HCT116 (cell line): ENCODE data around the gene LRRC7. TPM values are rescaled to one million over a fixed set of nuclear protein-coding genes. Genes with fewer than 3 reads are reported as not detected.

Experiments used
- ATAC-seq: fragments of 200-7000 bp; cut with Tn5 transposase; 2 replicates; pipeline ENCODE4 v1.9.1; 2020; ENCODE audit warnings: mild to moderate bottlenecking, moderate library complexity
- BruUV-seq: library from RNA; stranded (reverse); fragments of 400-500 nt; replicated peaks from 2 replicates; lab custom pipeline; 2021; lab: Mats Ljungman, UMichigan
- CTCF ChIA-PET: fragments of 300-600 bp; sonication (Branson Sonifier 250); formaldehyde crosslinking; loops from one replicate; lab custom pipeline; 2021; ENCODE audit warnings: antibody characterized with exemption; lab: Charles Lee
- POLR2A ChIA-PET: fragments of 300-600, 350-600 bp; sonication (Branson Sonifier 250); formaldehyde crosslinking; loops from one replicate; lab custom pipeline; 2021; ENCODE audit warnings: antibody characterized with exemption; lab: Charles Lee
- RAD21 ChIA-PET, 2 experiments: fragments of 300-600 bp; sonication (Branson Sonifier 250); formaldehyde crosslinking; loops; one replicate each; lab custom pipeline; 2023; ENCODE audit warnings: low total read pairs in 2 of 2; ENCODE audit not compliant: uncharacterized antibody in 2 of 2, unreplicated experiment in 2 of 2, low non-redundant PET in 1 of 2; lab: Charles Lee
- DNase-seq: peaks from one replicate; pipeline ENCODE4 v3.0.0-alpha.2; 2010; ENCODE audit warnings: low read depth, low spot score
- H2AFZ ChIP-seq: fragments of 200-600 bp; shearing (Covaris generic), sonication (generic); 2 replicates; pipeline ENCODE4 v1.6.1; 2017; ENCODE audit warnings: low read depth, mixed run types, mixed read lengths, antibody characterized with exemption, low read length; ENCODE audit not compliant: poor library complexity, severe bottlenecking
- H3K27ac ChIP-seq: 2 replicates; pipeline ENCODE4 v1.5.1; 2012; ENCODE audit warnings: low read depth, low read length
- H3K27me3 ChIP-seq: fragments of 200-600 bp; sonication (generic); 2 replicates; pipeline ENCODE4 v1.6.1; 2016; ENCODE audit warnings: mixed run types, low read length, mixed read lengths; ENCODE audit not compliant: insufficient read depth
- H3K36me3 ChIP-seq, 2 experiments: fragments of 200-500 bp in 1 of 2; fragments of 200-600 bp in 1 of 2; sonication (Bioruptor generic) in 1 of 2; sonication (generic) in 1 of 2; 2 replicates each; pipeline versions ENCODE4 v1.5.1 to v1.6.1; 2014 to 2016; ENCODE audit warnings: low read length in 2 of 2, inconsistent platforms in 1 of 2, mixed read lengths in 1 of 2, mixed run types in 1 of 2; ENCODE audit not compliant: insufficient read depth in 2 of 2, control insufficient read depth in 1 of 2
- H3K4me1 ChIP-seq, 2 experiments: fragments of 200-600 bp in 1 of 2; sonication (generic) in 1 of 2; 2 replicates each; pipeline versions ENCODE4 v1.5.1 to v1.6.1; 2012 to 2017; ENCODE audit warnings: low read length in 2 of 2, inconsistent platforms in 1 of 2, mild to moderate bottlenecking in 1 of 2, mixed read lengths in 1 of 2, mixed run types in 1 of 2, moderate library complexity in 1 of 2; ENCODE audit not compliant: insufficient read depth in 2 of 2, control insufficient read depth in 1 of 2
- H3K4me2 ChIP-seq: fragments of 200-600 bp; sonication (generic); 2 replicates; pipeline ENCODE4 v1.6.1; 2017; ENCODE audit warnings: mixed run types, low read length, mixed read lengths
- H3K4me3 ChIP-seq, 2 experiments: fragments of 200-600 bp in 1 of 2; sonication (generic) in 1 of 2; replicated peaks in 1 of 2; 2 replicates each; pipeline ENCODE4 v1.5.1; 2011 to 2016; ENCODE audit warnings: low read length in 2 of 2, control low read depth in 1 of 2, low read depth in 1 of 2, mild to moderate bottlenecking in 1 of 2, mixed read lengths in 1 of 2, mixed run types in 1 of 2
- H3K79me2 ChIP-seq: fragments of 200-600 bp; sonication (generic); 2 replicates; pipeline ENCODE4 v1.6.1; 2017; ENCODE audit warnings: mild to moderate bottlenecking, mixed run types, low read length, moderate library complexity, mixed read lengths; ENCODE audit not compliant: insufficient read depth
- H3K9ac ChIP-seq: fragments of 200-600 bp; sonication (generic); 2 replicates; pipeline ENCODE4 v1.6.1; 2016; ENCODE audit warnings: low read length, mixed read lengths
- H3K9me2 ChIP-seq: fragments of 200-600 bp; sonication (generic), shearing (Covaris generic); 2 replicates; pipeline ENCODE4 v1.6.1; 2017; ENCODE audit warnings: mixed run types, mild to moderate bottlenecking, moderate library complexity; ENCODE audit not compliant: insufficient read depth
- H3K9me3 ChIP-seq, 2 experiments: fragments of 200-500 bp in 1 of 2; fragments of 200-600 bp in 1 of 2; sonication (Bioruptor generic) in 1 of 2; sonication (generic) in 1 of 2; 2 replicates each; pipeline ENCODE4 v1.6.1; 2014 to 2017; ENCODE audit warnings: low read length in 2 of 2, mixed read lengths in 2 of 2, inconsistent platforms in 1 of 2, low read depth in 1 of 2, mild to moderate bottlenecking in 1 of 2, mixed run types in 1 of 2, moderate library complexity in 1 of 2; ENCODE audit not compliant: control insufficient read depth in 1 of 2, insufficient read depth in 1 of 2
- H4K20me1 ChIP-seq: fragments of 200-600 bp; sonication (generic), shearing (Covaris generic); 2 replicates; pipeline ENCODE4 v1.6.1; 2017; ENCODE audit warnings: mixed run types, mild to moderate bottlenecking, moderate library complexity; ENCODE audit not compliant: insufficient read depth
- CBX3 ChIP-seq: IDR thresholded peaks from 2 replicates; pipeline ENCODE4 v1.6.1; 2012; ENCODE audit warnings: low read depth
- CEBPB ChIP-seq: IDR thresholded peaks from 2 replicates; pipeline ENCODE4 v1.6.1; 2012; ENCODE audit warnings: low read depth
- ELF1 ChIP-seq: IDR thresholded peaks from 2 replicates; pipeline ENCODE4 v1.6.1; 2012; ENCODE audit warnings: low read depth, borderline replicate concordance
- EZH2 ChIP-seq: fragments of 200-600 bp; sonication (generic); IDR thresholded peaks from 2 replicates; pipeline ENCODE4 v1.6.1; 2017; ENCODE audit warnings: antibody characterized with exemption, mixed run types
- FOSL1 ChIP-seq: IDR thresholded peaks from 2 replicates; pipeline ENCODE4 v1.6.1; 2012; ENCODE audit warnings: low read depth
- JUND ChIP-seq: IDR thresholded peaks from 2 replicates; pipeline ENCODE4 v1.6.1; 2012
- MAX ChIP-seq: IDR thresholded peaks from 2 replicates; pipeline ENCODE4 v1.6.1; 2012
- SIN3A ChIP-seq: IDR thresholded peaks from 2 replicates; pipeline ENCODE4 v1.6.1; 2012; ENCODE audit warnings: low read depth
- SP1 ChIP-seq: IDR thresholded peaks from 2 replicates; pipeline ENCODE4 v1.6.1; 2012; ENCODE audit warnings: low read depth
- SRF ChIP-seq: IDR thresholded peaks from 2 replicates; pipeline ENCODE4 v1.6.1; 2012; ENCODE audit warnings: low read depth
- ZBTB33 ChIP-seq: IDR thresholded peaks from 2 replicates; pipeline ENCODE4 v1.6.1; 2011; ENCODE audit warnings: mild to moderate bottlenecking, low read length, moderate library complexity; ENCODE audit not compliant: insufficient replicate concordance; ENCODE audit errors: extremely low read depth
- intact Hi-C: fragments of 100-400 bp; cut with micrococcal nuclease; formaldehyde crosslinking; loops from 2 replicates; pipeline ENCODE4 v1.10.0; 2022
- total RNA-seq: library from RNA; stranded (reverse); gene quantifications from one replicate; pipeline ENCODE4 v1.2.1, GENCODE V29; 2021; ENCODE audit not compliant: unreplicated experiment
- TF ChIP-seq, protein P1 (sequence below): IDR thresholded peaks from 2 replicates; pipeline ENCODE4 v1.6.1; 2012; ENCODE audit warnings: low read depth
- TF ChIP-seq, protein P2 (sequence below), 3 experiments: fragments of 200-600 bp in 1 of 3; sonication (generic) in 1 of 3; IDR thresholded peaks in 2 of 3; conservative IDR thresholded peaks in 1 of 3; 2 replicates each; pipeline ENCODE4 v1.5.1; 2012 to 2017; ENCODE audit warnings: low read depth in 2 of 3, low read length in 2 of 3, antibody characterized with exemption in 1 of 3, borderline replicate concordance in 1 of 3, control low read depth in 1 of 3, mild to moderate bottlenecking in 1 of 3, mixed read lengths in 1 of 3, mixed run types in 1 of 3, moderate library complexity in 1 of 3; ENCODE audit not compliant: insufficient read depth in 1 of 3
- TF ChIP-seq, protein P3 (sequence below): IDR thresholded peaks from 2 replicates; pipeline ENCODE4 v1.6.1; 2012

Gene LRRC7
- total RNA-seq, 1 experiment from 2014 or later: not detected

DNA sequence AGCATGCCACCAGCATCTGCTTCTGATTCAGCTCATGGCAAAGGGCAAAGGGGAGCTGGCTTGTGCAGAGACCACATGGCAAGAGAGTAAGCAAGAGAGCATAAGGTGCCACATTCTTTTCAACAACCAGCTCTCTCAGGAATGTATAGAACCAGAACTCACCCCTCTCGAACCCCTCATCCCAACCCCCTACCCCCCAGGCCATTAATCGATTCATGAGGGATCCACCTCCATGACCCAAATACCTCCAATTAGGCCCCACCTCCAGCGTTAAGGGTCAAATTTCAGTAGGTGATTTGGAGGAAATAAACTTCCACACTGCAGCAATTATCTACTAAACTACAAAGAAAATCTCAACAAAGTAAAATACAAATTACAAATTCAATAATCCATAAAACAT, 32.2 kb upstream of the LRRC7 start:
- no peak for ATAC-seq
- CTCF ChIA-PET: no interaction called here

More for the DNA sequence above, 32.2 kb upstream of the LRRC7 start:
- H3K4me2 ChIP-seq: no peak overlapping the region
- no peaks in the 10 kb centered on the region for H3K9me3 ChIP-seq
- no peak for DNase-seq
- peaks cover 42% of the 10 kb centered on the region for H3K27me3 ChIP-seq
- H3K4me3 ChIP-seq: no peak overlapping the region
- no peaks in the 10 kb centered on the region for H3K9me2 ChIP-seq
- ChIA-PET RAD21 (no interaction called here), POLR2A (no interaction called here)
- no peak overlapping the region for H2AFZ ChIP-seq
- no peak overlapping the region for H3K27ac ChIP-seq
- H3K4me1 ChIP-seq: no peaks in the 10 kb centered on the region
- no TSS peak for BruUV-seq
- intact Hi-C loops: no loop called here
- H3K9ac ChIP-seq: no peak overlapping the region
- TF ChIP-seq JUND: no peak
- no peak for TF ChIP-seq ELF1
- TF ChIP-seq ZBTB33: no peak
- no peak for TF ChIP-seq SP1
- TF ChIP-seq, protein P1, sequence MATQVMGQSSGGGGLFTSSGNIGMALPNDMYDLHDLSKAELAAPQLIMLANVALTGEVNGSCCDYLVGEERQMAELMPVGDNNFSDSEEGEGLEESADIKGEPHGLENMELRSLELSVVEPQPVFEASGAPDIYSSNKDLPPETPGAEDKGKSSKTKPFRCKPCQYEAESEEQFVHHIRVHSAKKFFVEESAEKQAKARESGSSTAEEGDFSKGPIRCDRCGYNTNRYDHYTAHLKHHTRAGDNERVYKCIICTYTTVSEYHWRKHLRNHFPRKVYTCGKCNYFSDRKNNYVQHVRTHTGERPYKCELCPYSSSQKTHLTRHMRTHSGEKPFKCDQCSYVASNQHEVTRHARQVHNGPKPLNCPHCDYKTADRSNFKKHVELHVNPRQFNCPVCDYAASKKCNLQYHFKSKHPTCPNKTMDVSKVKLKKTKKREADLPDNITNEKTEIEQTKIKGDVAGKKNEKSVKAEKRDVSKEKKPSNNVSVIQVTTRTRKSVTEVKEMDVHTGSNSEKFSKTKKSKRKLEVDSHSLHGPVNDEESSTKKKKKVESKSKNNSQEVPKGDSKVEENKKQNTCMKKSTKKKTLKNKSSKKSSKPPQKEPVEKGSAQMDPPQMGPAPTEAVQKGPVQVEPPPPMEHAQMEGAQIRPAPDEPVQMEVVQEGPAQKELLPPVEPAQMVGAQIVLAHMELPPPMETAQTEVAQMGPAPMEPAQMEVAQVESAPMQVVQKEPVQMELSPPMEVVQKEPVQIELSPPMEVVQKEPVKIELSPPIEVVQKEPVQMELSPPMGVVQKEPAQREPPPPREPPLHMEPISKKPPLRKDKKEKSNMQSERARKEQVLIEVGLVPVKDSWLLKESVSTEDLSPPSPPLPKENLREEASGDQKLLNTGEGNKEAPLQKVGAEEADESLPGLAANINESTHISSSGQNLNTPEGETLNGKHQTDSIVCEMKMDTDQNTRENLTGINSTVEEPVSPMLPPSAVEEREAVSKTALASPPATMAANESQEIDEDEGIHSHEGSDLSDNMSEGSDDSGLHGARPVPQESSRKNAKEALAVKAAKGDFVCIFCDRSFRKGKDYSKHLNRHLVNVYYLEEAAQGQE: no peak
- no peak for TF ChIP-seq FOSL1
- TF ChIP-seq SRF: no peak
- TF ChIP-seq, protein P2, sequence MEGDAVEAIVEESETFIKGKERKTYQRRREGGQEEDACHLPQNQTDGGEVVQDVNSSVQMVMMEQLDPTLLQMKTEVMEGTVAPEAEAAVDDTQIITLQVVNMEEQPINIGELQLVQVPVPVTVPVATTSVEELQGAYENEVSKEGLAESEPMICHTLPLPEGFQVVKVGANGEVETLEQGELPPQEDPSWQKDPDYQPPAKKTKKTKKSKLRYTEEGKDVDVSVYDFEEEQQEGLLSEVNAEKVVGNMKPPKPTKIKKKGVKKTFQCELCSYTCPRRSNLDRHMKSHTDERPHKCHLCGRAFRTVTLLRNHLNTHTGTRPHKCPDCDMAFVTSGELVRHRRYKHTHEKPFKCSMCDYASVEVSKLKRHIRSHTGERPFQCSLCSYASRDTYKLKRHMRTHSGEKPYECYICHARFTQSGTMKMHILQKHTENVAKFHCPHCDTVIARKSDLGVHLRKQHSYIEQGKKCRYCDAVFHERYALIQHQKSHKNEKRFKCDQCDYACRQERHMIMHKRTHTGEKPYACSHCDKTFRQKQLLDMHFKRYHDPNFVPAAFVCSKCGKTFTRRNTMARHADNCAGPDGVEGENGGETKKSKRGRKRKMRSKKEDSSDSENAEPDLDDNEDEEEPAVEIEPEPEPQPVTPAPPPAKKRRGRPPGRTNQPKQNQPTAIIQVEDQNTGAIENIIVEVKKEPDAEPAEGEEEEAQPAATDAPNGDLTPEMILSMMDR (IDR thresholded peaks at IDR 0.05 in 2 of 3, conservative IDR thresholded peaks at IDR 0.05 in 1 of 3; ENCODE audit: borderline replicate concordance in 1 of 3, insufficient read depth in 1 of 3, low read depth in 2 of 3, low read length in 2 of 3): no peak
- TF ChIP-seq SIN3A: no peak
- no peak for TF ChIP-seq MAX
- no peak for TF ChIP-seq CBX3
- TF ChIP-seq, protein P3, sequence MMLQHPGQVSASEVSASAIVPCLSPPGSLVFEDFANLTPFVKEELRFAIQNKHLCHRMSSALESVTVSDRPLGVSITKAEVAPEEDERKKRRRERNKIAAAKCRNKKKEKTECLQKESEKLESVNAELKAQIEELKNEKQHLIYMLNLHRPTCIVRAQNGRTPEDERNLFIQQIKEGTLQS: no peak
- TF ChIP-seq EZH2: no peak
- no peak for TF ChIP-seq CEBPB
- no peaks in the 10 kb centered on the region for H3K79me2 ChIP-seq
- H4K20me1 ChIP-seq: no peaks in the 10 kb centered on the region
- no peaks in the 10 kb centered on the region for H3K36me3 ChIP-seq
